Gastroesophageal sphincter (tissue), 4 donors: ENCODE measurements around the gene RABEP1. TPM values are rescaled to one million over a fixed set of nuclear protein-coding genes. Genes with fewer than 3 reads are reported as not detected.

Experiments used
- ATAC-seq: fragments of 150-250 bp; one replicate; pipeline ENCODE4 v1.9.1; 2016; ENCODE audit warnings: mild to moderate bottlenecking, moderate library complexity
- H3K27ac ChIP-seq, 4 donors: fragments of 200-600 bp; sonication (generic) in 3 of 4; 1 replicate in 3 of 4; 2 replicates in 1 of 4; pipeline ENCODE4 v1.5.1; 2016 to 2019
- H3K27me3 ChIP-seq: fragments of 200-600 bp; sonication (generic); one replicate; pipeline ENCODE4 v1.5.1; 2019
- H3K36me3 ChIP-seq, 2 donors: fragments of 200-600 bp; sonication (generic); one replicate each; pipeline ENCODE4 v1.5.1; 2019; ENCODE audit warnings: control low read depth in 1 of 2
- H3K4me1 ChIP-seq, 3 donors: fragments of 200-600 bp; sonication (generic); 1 replicate in 2 of 3; 2 replicates in 1 of 3; pipeline ENCODE4 v1.5.1; 2016 to 2019; ENCODE audit warnings: control low read depth in 2 of 3
- H3K4me3 ChIP-seq, 2 donors: fragments of 200-600 bp; sonication (generic); one replicate each; pipeline ENCODE4 v1.5.1; 2019; ENCODE audit warnings: mild to moderate bottlenecking in 1 of 2, moderate library complexity in 1 of 2
- H3K9me3 ChIP-seq, 3 donors: fragments of 200-600 bp; sonication (generic); one replicate each; pipeline ENCODE4 v1.5.1; 2017 to 2019; ENCODE audit warnings: control low read depth in 2 of 3
- CTCF ChIP-seq, 4 experiments: fragments of 200-600 bp in 2 of 4; fragments of 450-650 bp in 2 of 4; sonication (generic) in 1 of 4; IDR thresholded peaks; one replicate each; pipeline ENCODE4 v1.5.1; 2017 to 2019; ENCODE audit warnings: antibody characterized with exemption in 4 of 4, mild to moderate bottlenecking in 2 of 4, moderate library complexity in 2 of 4
- EP300 ChIP-seq: sonication (generic); formaldehyde crosslinking; IDR thresholded peaks from one replicate; pipeline ENCODE4 v1.6.1; 2017; ENCODE audit warnings: antibody characterized with exemption, mild to moderate bottlenecking
- POLR2AphosphoS5 ChIP-seq: sonication (generic); formaldehyde crosslinking; IDR thresholded peaks from one replicate; pipeline ENCODE4 v1.6.1; 2017; ENCODE audit warnings: antibody characterized with exemption
- WGBS, 2 donors: methylation state at CpG; one replicate each; pipeline ENCODE4 v1.1.5; 2018; ENCODE audit warnings: low coverage in 1 of 2; 5-methylcytosine and 5-hydroxymethylcytosine counted together
- total RNA-seq, 4 donors: library from RNA; depleted of rRNA; stranded (reverse); fragments of >200 nt; gene quantifications; one replicate each; pipeline ENCODE4 v1.1.0, GENCODE V29; 2016

Gene RABEP1
- total RNA-seq, 4 donors from 2014 or later: 47.4 to 63.4 (median 61.3) TPM

GRCh38 chr17:5434984-5435383, 152.9 kb downstream of the RABEP1 start:
- Histone ChIP-seq H3K4me1 (peaks cover 0 to 39% (median 7%) of the 10 kb centered on the region in 3 donors), H3K9me3 (no peaks in the 10 kb centered on the region), H3K27me3 (no peaks in the 10 kb centered on the region), H3K27ac (no peak overlapping the region), H3K4me3 (no peak overlapping the region), H3K36me3 (peaks cover 0 to 80% of the 10 kb centered on the region in 2 donors)
- ATAC-seq: no peak
- 57 to 69% methylated on average over 1 to 2 of the region's 2 CpGs for WGBS, 2 donors
- TF ChIP-seq CTCF (IDR thresholded peaks at IDR 0.05) (no peak), EP300 (no peak), POLR2AphosphoS5 (no peak)

Other genes starting within 250 kb of the RABEP1 start
- not detected for gene SLC52A1, start 246.9 kb upstream of the RABEP1 start, total RNA-seq
- gene ZFP3, start 203.8 kb upstream of the RABEP1 start, total RNA-seq: 1 to 10 TPM; 5.8 to 8.1 (median 6.6) TPM
- gene ZNF232, start 170.4 kb upstream of the RABEP1 start, total RNA-seq: 10 to 100 TPM; 10.5 to 22.9 (median 14.7) TPM
- 1 to 10 TPM in 1 of 4 donors, under 1 TPM in 3; 0.07 to 6.1 (median 0.20) TPM for gene USP6, start 166.3 kb upstream of the RABEP1 start, total RNA-seq
- gene ZNF594, start 90.4 kb upstream of the RABEP1 start, total RNA-seq: 10 to 100 TPM in 2 of 4 donors, 1 to 10 TPM in 2; 8.4 to 21.3 (median 10.7) TPM
- gene SCIMP, start 47.4 kb upstream of the RABEP1 start, total RNA-seq: 1 to 10 TPM in 2 of 4 donors, under 1 TPM in 1, not detected in 1; 0.49 to 2.2 (median 1.9) TPM
- gene NUP88, start 137.4 kb downstream of the RABEP1 start, total RNA-seq: 10 to 100 TPM; 50.1 to 71.0 (median 56.4) TPM
- 10 to 100 TPM; 22.7 to 46.9 (median 43.8) TPM for gene RPAIN, start 137.9 kb downstream of the RABEP1 start, total RNA-seq
- gene C1QBP, start 156.9 kb downstream of the RABEP1 start, total RNA-seq: 100 to 1,000 TPM in 3 of 4 donors, 10 to 100 TPM in 1; 84.4 to 111 (median 108) TPM
- gene DHX33, start 186.7 kb downstream of the RABEP1 start, total RNA-seq: 10 to 100 TPM in 3 of 4 donors, 1 to 10 TPM in 1; 7.2 to 13.7 (median 11.3) TPM
- gene DERL2, start 203.9 kb downstream of the RABEP1 start, total RNA-seq: 10 to 100 TPM; 23.8 to 48.5 (median 26.2) TPM
- 10 to 100 TPM in 3 of 4 donors, 1 to 10 TPM in 1; 8.6 to 20.9 (median 14.3) TPM for gene MIS12, start 204.3 kb downstream of the RABEP1 start, total RNA-seq